NT2/D1 (cell line): ENCODE results near the gene KRTAP10-3.

Experiments used
- SUZ12 ChIP-seq: IDR thresholded peaks from 2 replicates; pipeline ENCODE4 v1.6.1; 2011; ENCODE audit not compliant: insufficient read length, insufficient read depth; ENCODE audit errors: extremely low read depth
- YY1 ChIP-seq: IDR thresholded peaks from 2 replicates; pipeline ENCODE4 v1.6.1; 2011; ENCODE audit not compliant: insufficient read length, insufficient read depth

DNA sequence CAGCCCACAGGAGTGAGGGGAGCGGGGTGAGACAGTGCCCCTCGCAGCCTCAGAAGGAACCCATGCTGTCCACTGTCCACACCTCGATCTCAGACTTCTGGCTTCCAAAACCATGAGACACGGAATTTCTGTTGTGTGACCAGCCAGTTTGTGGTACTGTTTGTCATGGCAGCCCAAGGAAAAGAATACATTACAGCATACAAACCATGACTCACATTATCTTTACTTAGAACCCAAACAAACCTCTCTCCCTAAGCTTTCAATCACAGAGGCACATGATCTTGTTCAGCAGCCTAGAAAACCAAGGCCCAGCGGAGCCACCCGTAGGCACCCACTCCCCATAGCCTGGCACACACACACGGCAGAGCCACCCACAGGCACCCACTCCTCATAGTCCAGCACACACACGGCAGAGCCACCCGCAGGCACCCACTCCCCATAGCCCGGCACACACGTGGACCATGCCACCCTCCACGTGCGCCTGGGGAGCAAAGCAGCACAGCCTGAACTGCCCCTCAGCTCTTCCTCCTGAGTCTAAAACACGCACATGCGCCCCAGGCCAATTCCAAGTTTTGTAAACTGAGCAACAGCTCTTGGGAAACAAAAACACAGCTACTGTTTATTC, 14.5 kb upstream of the KRTAP10-3 start:
- TF ChIP-seq SUZ12 (no peak), YY1 (no peak)
